Heart right ventricle (tissue), 16 donors: ENCODE results near the gene ZMIZ1. TPM values are rescaled to one million over a fixed set of nuclear protein-coding genes. Genes with fewer than 3 reads are reported as not detected.

Experiments
- ATAC-seq, 8 donors: fragments of 200-7000 bp; cut with Tn5 transposase; one replicate each; pipeline ENCODE4 v1.9.1; 2020; ENCODE audit warnings: mild to moderate bottlenecking in 8 of 8, moderate library complexity in 8 of 8, moderate number of reproducible peaks in 1 of 8
- DNase-seq, 2 donors: peaks; one replicate each; pipeline ENCODE4 v3.0.0-alpha.2; 2020
- H3K27ac ChIP-seq, 10 donors: fragments of 200-600 bp; sonication (generic) in 2 of 10; one replicate each; pipeline versions ENCODE4 v1.5.0 to v1.8.0; 2020 to 2022; ENCODE audit warnings: mild to moderate bottlenecking in 3 of 10
- H3K27me3 ChIP-seq, 7 donors: fragments of 200-600 bp; one replicate each; pipeline ENCODE4 v1.8.0; 2021 to 2022; ENCODE audit warnings: mild to moderate bottlenecking in 2 of 7
- H3K36me3 ChIP-seq, 9 donors: fragments of 200-600 bp; sonication (generic) in 1 of 9; one replicate each; pipeline versions ENCODE4 v1.5.0 to v1.8.0; 2020 to 2022; ENCODE audit warnings: mild to moderate bottlenecking in 2 of 9
- H3K4me1 ChIP-seq, 9 donors: fragments of 200-600 bp; sonication (generic) in 1 of 9; one replicate each; pipeline versions ENCODE4 v1.5.0 to v1.8.0; 2020 to 2022; ENCODE audit warnings: mild to moderate bottlenecking in 4 of 9
- H3K4me3 ChIP-seq, 10 donors: fragments of 200-600 bp; sonication (generic) in 2 of 10; one replicate each; pipeline versions ENCODE4 v1.5.0 to v1.8.0; 2020 to 2022; ENCODE audit warnings: mild to moderate bottlenecking in 7 of 10, moderate library complexity in 2 of 10
- H3K9me3 ChIP-seq, 11 donors: fragments of 200-600 bp in 10 of 11; sonication (generic) in 2 of 11; one replicate each; pipeline versions ENCODE4 v1.5.0 to v1.8.0; 2013 to 2022; ENCODE audit warnings: mild to moderate bottlenecking in 2 of 11, control low read depth in 1 of 11, moderate library complexity in 1 of 11
- WGBS, 2 donors: extraction: QIAGEN DNeasy Blood & Tissue Kit; methylation state at CpG; one replicate each; pipeline ENCODE4 v1.1.7; 2013; ENCODE audit warnings: inconsistent platforms in 1 of 2; 5-methylcytosine and 5-hydroxymethylcytosine counted together
- intact Hi-C, 10 donors: fragments of 100-400 bp; cut with DNase I; formaldehyde crosslinking; loops; one replicate each; pipeline versions ENCODE4 v1.11.1 to v1.14.2; 2022
- polyA plus RNA-seq, 2 donors: library from polyadenylated mRNA; stranded (reverse); fragments of 200-250 nt; gene quantifications; one replicate each; pipeline ENCODE4 v1.2.3, GENCODE V29; 2013
- total RNA-seq, 10 donors: library from RNA; stranded (reverse); fragmentation: NEBNext Ultra II Directional in 3 of 10; extraction: Animal tissue kit (Norgen Biotek cat#: 25700) in 3 of 10; gene quantifications; one replicate each; pipeline versions ENCODE4 v1.2.1 to v1.2.4, GENCODE V29; 2021 to 2023
- TF ChIP-seq, protein P1 (sequence below), 9 donors: fragments of 200-600 bp; sonication (generic) in 2 of 9; IDR thresholded peaks; one replicate each; pipeline versions ENCODE4 v1.5.0 to v1.8.0; 2021 to 2022; ENCODE audit warnings: antibody characterized with exemption in 9 of 9, mild to moderate bottlenecking in 5 of 9, moderate library complexity in 1 of 9
- donor health status: Arrhythmogenic right ventricular cardiomyopathy.
- donor health status: ischemic (EF 13 %, LVEDD 7.1; RV severe dilation, severe dysfunction).
- donor health status: healthy with polysubstance abuse.
- donor health status: DM: no; HTN: yes; CAD: no.
- donor health status: DM: no; HTN: no; CAD: no.
- donor health status: ischemic (EF 25% LVEDD 6.9; RV normal size, moderate dysfunction).
- donor health status: ischemic (EF 25% LVEDD 5.7; RV mildly dilated, moderate dysfunction).
- donor health status: healthy.
- donor health status: DM: yes; HTN: yes; CAD: no.
- donor health status: Ischemic cardiomyopathy.
- donor health status: ischemic (EF 35%, LVEDD 5.7; RV mildly dilated, moderate dysfunction).
- donor health status: nonischemic (EF 11% LVEDD 7.7; RV severe dilation, severe dysfunction).
- donor health status: DM: yes; HTN: yes; CAD: no.
- donor health status: PGD.
- donor health status: ischemic (EF 29% LVEDD 5.4; RV normal size, mild dysfunction).
- donor health status: nonischemic (EF 23%, LVEDD 6.1; RV moderate dilation, normal function).

The ZMIZ1 gene
- total and polyA plus RNA-seq, 12 donors: 24.2 to 61.5 (median 49.8) TPM

DNA sequence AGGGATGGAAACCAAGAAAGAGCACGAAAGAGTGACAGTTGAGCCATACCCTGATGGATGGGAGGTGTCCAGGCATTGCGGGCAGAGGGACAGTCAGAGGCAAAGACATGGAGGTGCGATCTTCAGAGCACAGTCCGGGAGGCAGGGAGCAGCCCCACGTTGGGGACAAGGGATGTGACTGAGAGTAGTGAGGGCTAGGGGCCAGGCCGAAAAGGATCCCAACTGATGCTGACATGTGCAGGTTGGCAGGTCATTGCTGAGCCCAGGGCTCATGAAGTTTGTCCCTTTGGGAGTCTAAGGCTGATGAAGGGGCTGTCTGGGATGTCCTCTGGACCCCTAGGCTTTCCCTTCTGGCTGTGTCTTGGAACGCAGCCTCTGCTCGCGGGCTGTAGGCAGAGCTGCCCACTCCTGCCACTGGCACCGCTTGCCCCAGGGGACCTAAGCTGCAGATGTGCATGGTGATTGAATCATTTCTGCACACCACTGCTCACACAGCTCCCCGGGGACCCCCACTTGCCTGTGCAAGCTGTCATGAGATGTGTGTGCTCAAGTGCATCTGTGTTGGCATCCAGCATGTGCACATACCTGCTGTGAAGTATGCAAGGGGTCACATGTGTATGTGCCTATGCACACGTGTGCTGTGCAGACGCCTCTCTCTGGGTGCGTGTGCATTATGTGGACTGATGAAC is 125.1 kb downstream of the ZMIZ1 start:
- Histone ChIP-seq H3K36me3 (peaks cover 0 to 36% (median 0%) of the 10 kb centered on the region in 9 donors), H3K9me3 (peaks cover 0 to 6% (median 0%) of the 10 kb centered on the region in 11 donors), H3K27me3 (no peaks in the 10 kb centered on the region), H3K4me1 (peaks cover 41 to 84% (median 63%) of the 10 kb centered on the region in 9 donors), H3K27ac (peak overlapping the region in 4 of 10 donors; percentile 45 to 85 (median 63)), H3K4me3 (no peak overlapping the region)
- no peak for DNase-seq
- intact Hi-C loops: loop anchor here in 9 of 10 donors (2.0 to 10.0 kb wide), 16 partner anchors 37 to 1149 kb away; no protein-coding TSS in a partner anchor
- TF ChIP-seq, protein P1, sequence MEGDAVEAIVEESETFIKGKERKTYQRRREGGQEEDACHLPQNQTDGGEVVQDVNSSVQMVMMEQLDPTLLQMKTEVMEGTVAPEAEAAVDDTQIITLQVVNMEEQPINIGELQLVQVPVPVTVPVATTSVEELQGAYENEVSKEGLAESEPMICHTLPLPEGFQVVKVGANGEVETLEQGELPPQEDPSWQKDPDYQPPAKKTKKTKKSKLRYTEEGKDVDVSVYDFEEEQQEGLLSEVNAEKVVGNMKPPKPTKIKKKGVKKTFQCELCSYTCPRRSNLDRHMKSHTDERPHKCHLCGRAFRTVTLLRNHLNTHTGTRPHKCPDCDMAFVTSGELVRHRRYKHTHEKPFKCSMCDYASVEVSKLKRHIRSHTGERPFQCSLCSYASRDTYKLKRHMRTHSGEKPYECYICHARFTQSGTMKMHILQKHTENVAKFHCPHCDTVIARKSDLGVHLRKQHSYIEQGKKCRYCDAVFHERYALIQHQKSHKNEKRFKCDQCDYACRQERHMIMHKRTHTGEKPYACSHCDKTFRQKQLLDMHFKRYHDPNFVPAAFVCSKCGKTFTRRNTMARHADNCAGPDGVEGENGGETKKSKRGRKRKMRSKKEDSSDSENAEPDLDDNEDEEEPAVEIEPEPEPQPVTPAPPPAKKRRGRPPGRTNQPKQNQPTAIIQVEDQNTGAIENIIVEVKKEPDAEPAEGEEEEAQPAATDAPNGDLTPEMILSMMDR (IDR thresholded peaks at IDR 0.05): no peak
- WGBS, 2 donors: 84 to 86% methylated on average over 14 of the region's 14 CpGs
- no peak for ATAC-seq

DNA sequence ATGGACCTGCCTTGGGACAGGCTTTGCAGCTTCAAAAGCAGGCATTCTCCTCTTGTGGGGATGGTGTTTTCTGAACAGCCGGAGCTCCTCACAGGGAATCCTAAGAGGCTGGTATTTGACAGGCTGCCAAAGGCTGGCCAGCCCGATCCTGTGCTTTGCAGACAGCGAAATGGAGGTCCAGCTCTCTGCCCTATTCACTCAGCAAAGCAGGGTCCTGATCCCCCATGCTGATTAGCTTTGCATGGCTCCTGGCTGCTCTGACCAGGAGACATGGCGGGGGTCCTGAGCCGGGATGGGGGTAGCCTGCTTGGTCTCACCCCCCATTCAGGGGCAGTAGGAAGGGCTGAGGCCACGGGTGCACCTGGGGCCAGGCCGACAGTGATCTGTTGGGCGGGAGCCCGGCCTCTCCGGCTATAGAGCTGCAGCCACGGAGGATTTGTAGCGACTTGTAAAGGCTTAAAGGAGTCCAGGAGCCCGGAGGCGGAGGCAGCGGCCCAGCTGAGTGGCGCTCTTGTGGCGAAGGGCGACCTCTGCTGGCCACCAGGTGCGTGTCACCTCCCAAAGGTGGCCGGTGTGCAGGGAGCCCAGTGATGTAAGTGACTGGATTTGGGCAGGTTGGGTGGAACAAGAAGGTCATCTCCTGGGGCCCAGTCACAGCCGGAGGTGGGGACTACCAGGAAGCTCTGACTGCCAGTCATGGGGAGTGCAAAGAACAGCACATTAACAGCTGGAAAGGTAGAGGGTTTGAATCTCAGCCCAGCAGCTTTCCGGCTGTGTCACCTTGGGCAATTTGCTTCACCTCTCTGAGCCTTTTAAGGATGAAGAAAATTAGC is 126.5 kb downstream of the ZMIZ1 start:
- peaks cover 0 to 36% (median 0%) of the 10 kb centered on the region in 9 donors for H3K36me3 ChIP-seq
- H3K9me3 ChIP-seq: peaks cover 0 to 6% (median 0%) of the 10 kb centered on the region in 11 donors
- H3K4me3 ChIP-seq: peak overlapping the region in 1 of 10 donors; percentile 19
- peaks cover 39 to 69% (median 50%) of the 10 kb centered on the region in 9 donors for H3K4me1 ChIP-seq
- WGBS, 2 donors: 12% methylated on average over 22 of the region's 22 CpGs
- TF ChIP-seq, protein P1 (IDR thresholded peaks at IDR 0.05): peak; percentile 96 to 98 (median 97)
- peak overlapping the region; percentile 45 to 85 (median 66) for H3K27ac ChIP-seq
- intact Hi-C loops: loop anchor here in 9 of 10 donors (1.0 to 10.0 kb wide), 19 partner anchors 123 to 1151 kb away; no protein-coding TSS in a partner anchor
- ATAC-seq (peak; percentile 76 to 92 (median 86)), DNase-seq (peak; percentile 86 to 87)
- H3K27me3 ChIP-seq: no peaks in the 10 kb centered on the region

DNA sequence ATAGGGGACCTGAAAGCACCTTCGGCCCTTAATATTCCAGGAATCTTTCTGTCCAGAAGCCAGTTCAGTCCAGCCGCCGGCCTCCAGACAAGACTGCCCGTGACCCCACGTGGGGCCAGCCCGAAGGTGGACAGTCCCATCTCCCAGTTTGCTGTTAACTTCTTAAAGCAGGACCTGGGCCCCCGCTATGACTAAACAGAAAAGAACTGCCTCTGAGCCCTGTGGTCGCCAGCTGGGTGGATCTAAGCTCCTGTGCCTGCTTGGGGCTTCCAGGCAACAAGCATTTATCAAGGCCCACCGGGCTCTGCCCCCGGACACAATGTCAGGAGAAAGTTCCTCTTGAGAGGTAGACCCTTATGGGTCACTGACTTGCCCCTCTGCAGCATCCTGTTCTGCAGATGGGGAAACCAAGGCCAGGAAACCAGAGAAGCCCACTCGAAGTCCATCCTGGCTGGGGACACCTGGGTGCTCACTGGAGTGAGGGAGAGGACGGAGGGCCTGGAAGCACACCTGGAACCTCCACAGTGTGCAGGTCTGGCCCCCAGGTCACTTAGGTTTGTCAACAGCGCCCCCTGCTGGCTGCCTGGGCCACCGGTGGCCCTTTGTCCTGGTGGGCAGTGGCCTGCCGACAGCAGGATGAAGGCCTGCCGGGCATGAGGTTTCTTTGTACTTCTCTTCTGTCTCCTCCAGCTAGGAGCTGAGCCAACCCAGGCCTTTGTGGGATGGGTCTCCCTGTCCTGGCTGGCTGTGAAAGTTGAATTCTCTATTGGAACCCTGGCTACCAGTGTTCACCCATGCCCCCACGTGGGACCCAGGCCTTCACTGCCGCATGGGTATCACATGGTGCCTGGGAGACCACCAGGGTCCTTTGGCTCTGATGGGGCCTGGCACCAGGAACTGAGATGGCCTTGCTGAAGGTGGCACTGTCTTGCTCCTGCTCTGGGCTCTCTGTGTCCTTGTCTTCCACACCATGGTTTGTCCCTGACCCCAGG is 128.0 kb downstream of the ZMIZ1 start:
- H3K4me3 ChIP-seq: no peak overlapping the region
- 56 to 59% methylated on average over 18 of the region's 18 CpGs for WGBS, 2 donors
- peak overlapping the region in 5 of 10 donors; percentile 33 to 62 (median 49) for H3K27ac ChIP-seq
- intact Hi-C loops: loop anchor here in 9 of 10 donors (2.0 to 10.0 kb wide), 16 partner anchors 124 to 1152 kb away; no protein-coding TSS in a partner anchor
- TF ChIP-seq, protein P1 (IDR thresholded peaks at IDR 0.05): peak; percentile 88 to 98 (median 96)
- H3K4me1 ChIP-seq: peaks cover 25 to 57% (median 36%) of the 10 kb centered on the region in 9 donors
- peaks cover 0 to 2% (median 0%) of the 10 kb centered on the region in 11 donors for H3K9me3 ChIP-seq
- H3K36me3 ChIP-seq: peaks cover 0 to 51% (median 5%) of the 10 kb centered on the region in 9 donors
- H3K27me3 ChIP-seq: no peaks in the 10 kb centered on the region
- ATAC-seq (peak; percentile 31 to 70 (median 60)), DNase-seq (peak; percentile 65 to 81)
